HCT116 (cell line): ENCODE data around the gene UBE2L3. TPM values are rescaled to one million over a fixed set of nuclear protein-coding genes. Genes with fewer than 3 reads are reported as not detected.

ENCODE experiments used
- ATAC-seq: fragments of 200-7000 bp; cut with Tn5 transposase; 2 replicates; pipeline ENCODE4 v1.9.1; 2020; ENCODE audit warnings: mild to moderate bottlenecking, moderate library complexity
- BruUV-seq: library from RNA; stranded (reverse); fragments of 400-500 nt; replicated peaks from 2 replicates; lab custom pipeline; 2021; lab: Mats Ljungman, UMichigan
- CTCF ChIA-PET: fragments of 300-600 bp; sonication (Branson Sonifier 250); formaldehyde crosslinking; loops from one replicate; lab custom pipeline; 2021; ENCODE audit warnings: antibody characterized with exemption; lab: Charles Lee
- POLR2A ChIA-PET: fragments of 300-600, 350-600 bp; sonication (Branson Sonifier 250); formaldehyde crosslinking; loops from one replicate; lab custom pipeline; 2021; ENCODE audit warnings: antibody characterized with exemption; lab: Charles Lee
- RAD21 ChIA-PET, 2 experiments: fragments of 300-600 bp; sonication (Branson Sonifier 250); formaldehyde crosslinking; loops; one replicate each; lab custom pipeline; 2023; ENCODE audit warnings: low total read pairs in 2 of 2; ENCODE audit not compliant: uncharacterized antibody in 2 of 2, unreplicated experiment in 2 of 2, low non-redundant PET in 1 of 2; lab: Charles Lee
- DNase-seq: peaks from one replicate; pipeline ENCODE4 v3.0.0-alpha.2; 2010; ENCODE audit warnings: low read depth, low spot score
- H2AFZ ChIP-seq: fragments of 200-600 bp; shearing (Covaris generic), sonication (generic); 2 replicates; pipeline ENCODE4 v1.6.1; 2017; ENCODE audit warnings: low read depth, mixed run types, mixed read lengths, antibody characterized with exemption, low read length; ENCODE audit not compliant: poor library complexity, severe bottlenecking
- H3K27ac ChIP-seq: 2 replicates; pipeline ENCODE4 v1.5.1; 2012; ENCODE audit warnings: low read depth, low read length
- H3K27me3 ChIP-seq: fragments of 200-600 bp; sonication (generic); 2 replicates; pipeline ENCODE4 v1.6.1; 2016; ENCODE audit warnings: mixed run types, low read length, mixed read lengths; ENCODE audit not compliant: insufficient read depth
- H3K36me3 ChIP-seq, 2 experiments: fragments of 200-500 bp in 1 of 2; fragments of 200-600 bp in 1 of 2; sonication (Bioruptor generic) in 1 of 2; sonication (generic) in 1 of 2; 2 replicates each; pipeline versions ENCODE4 v1.5.1 to v1.6.1; 2014 to 2016; ENCODE audit warnings: low read length in 2 of 2, inconsistent platforms in 1 of 2, mixed read lengths in 1 of 2, mixed run types in 1 of 2; ENCODE audit not compliant: insufficient read depth in 2 of 2, control insufficient read depth in 1 of 2
- H3K4me1 ChIP-seq, 2 experiments: fragments of 200-600 bp in 1 of 2; sonication (generic) in 1 of 2; 2 replicates each; pipeline versions ENCODE4 v1.5.1 to v1.6.1; 2012 to 2017; ENCODE audit warnings: low read length in 2 of 2, inconsistent platforms in 1 of 2, mild to moderate bottlenecking in 1 of 2, mixed read lengths in 1 of 2, mixed run types in 1 of 2, moderate library complexity in 1 of 2; ENCODE audit not compliant: insufficient read depth in 2 of 2, control insufficient read depth in 1 of 2
- H3K4me2 ChIP-seq: fragments of 200-600 bp; sonication (generic); 2 replicates; pipeline ENCODE4 v1.6.1; 2017; ENCODE audit warnings: mixed run types, low read length, mixed read lengths
- H3K4me3 ChIP-seq, 2 experiments: fragments of 200-600 bp in 1 of 2; sonication (generic) in 1 of 2; replicated peaks in 1 of 2; 2 replicates each; pipeline ENCODE4 v1.5.1; 2011 to 2016; ENCODE audit warnings: low read length in 2 of 2, control low read depth in 1 of 2, low read depth in 1 of 2, mild to moderate bottlenecking in 1 of 2, mixed read lengths in 1 of 2, mixed run types in 1 of 2
- H3K79me2 ChIP-seq: fragments of 200-600 bp; sonication (generic); 2 replicates; pipeline ENCODE4 v1.6.1; 2017; ENCODE audit warnings: mild to moderate bottlenecking, mixed run types, low read length, moderate library complexity, mixed read lengths; ENCODE audit not compliant: insufficient read depth
- H3K9ac ChIP-seq: fragments of 200-600 bp; sonication (generic); 2 replicates; pipeline ENCODE4 v1.6.1; 2016; ENCODE audit warnings: low read length, mixed read lengths
- H3K9me2 ChIP-seq: fragments of 200-600 bp; sonication (generic), shearing (Covaris generic); 2 replicates; pipeline ENCODE4 v1.6.1; 2017; ENCODE audit warnings: mixed run types, mild to moderate bottlenecking, moderate library complexity; ENCODE audit not compliant: insufficient read depth
- H3K9me3 ChIP-seq, 2 experiments: fragments of 200-500 bp in 1 of 2; fragments of 200-600 bp in 1 of 2; sonication (Bioruptor generic) in 1 of 2; sonication (generic) in 1 of 2; 2 replicates each; pipeline ENCODE4 v1.6.1; 2014 to 2017; ENCODE audit warnings: low read length in 2 of 2, mixed read lengths in 2 of 2, inconsistent platforms in 1 of 2, low read depth in 1 of 2, mild to moderate bottlenecking in 1 of 2, mixed run types in 1 of 2, moderate library complexity in 1 of 2; ENCODE audit not compliant: control insufficient read depth in 1 of 2, insufficient read depth in 1 of 2
- H4K20me1 ChIP-seq: fragments of 200-600 bp; sonication (generic), shearing (Covaris generic); 2 replicates; pipeline ENCODE4 v1.6.1; 2017; ENCODE audit warnings: mixed run types, mild to moderate bottlenecking, moderate library complexity; ENCODE audit not compliant: insufficient read depth
- CEBPB ChIP-seq: IDR thresholded peaks from 2 replicates; pipeline ENCODE4 v1.6.1; 2012; ENCODE audit warnings: low read depth
- EGR1 ChIP-seq: IDR thresholded peaks from 2 replicates; pipeline ENCODE4 v1.6.1; 2012; ENCODE audit warnings: low read depth
- EZH2 ChIP-seq: fragments of 200-600 bp; sonication (generic); IDR thresholded peaks from 2 replicates; pipeline ENCODE4 v1.6.1; 2017; ENCODE audit warnings: antibody characterized with exemption, mixed run types
- EZH2phosphoT487 ChIP-seq: fragments of 200-600 bp; IDR thresholded peaks from 2 replicates; pipeline ENCODE4 v1.6.1; 2018; ENCODE audit warnings: antibody characterized with exemption, borderline replicate concordance
- FOSL1 ChIP-seq: IDR thresholded peaks from 2 replicates; pipeline ENCODE4 v1.6.1; 2012; ENCODE audit warnings: low read depth
- JUND ChIP-seq: IDR thresholded peaks from 2 replicates; pipeline ENCODE4 v1.6.1; 2012
- POLR2A ChIP-seq: IDR thresholded peaks from 2 replicates; pipeline ENCODE4 v1.7.0; 2011; ENCODE audit warnings: borderline replicate concordance; ENCODE audit not compliant: insufficient read depth, insufficient read length; ENCODE audit errors: extremely low read depth
- REST ChIP-seq: IDR thresholded peaks from 2 replicates; pipeline ENCODE4 v1.6.1; 2012; ENCODE audit warnings: low read depth
- SIN3A ChIP-seq: IDR thresholded peaks from 2 replicates; pipeline ENCODE4 v1.6.1; 2012; ENCODE audit warnings: low read depth
- YY1 ChIP-seq: IDR thresholded peaks from 2 replicates; pipeline ENCODE4 v1.6.1; 2011; ENCODE audit warnings: low read length, low read depth, moderate library complexity, mild to moderate bottlenecking; ENCODE audit not compliant: insufficient replicate concordance; ENCODE audit errors: extremely low read depth
- intact Hi-C: fragments of 100-400 bp; cut with micrococcal nuclease; formaldehyde crosslinking; loops from 2 replicates; pipeline ENCODE4 v1.10.0; 2022
- total RNA-seq: library from RNA; stranded (reverse); gene quantifications from one replicate; pipeline ENCODE4 v1.2.1, GENCODE V29; 2021; ENCODE audit not compliant: unreplicated experiment

UBE2L3 gene
- total RNA-seq, 1 experiment from 2014 or later = 55.6 TPM

- Histone ChIP-seq H4K20me1 (no peaks in the 10 kb centered on the region), H3K9me3 (no peaks in the 10 kb centered on the region), H3K27ac (no peak overlapping the region), H2AFZ (no peak overlapping the region), H3K27me3 (no peaks in the 10 kb centered on the region), H3K79me2 (peaks cover 8% of the 10 kb centered on the region; the same call in 1 of the 2 replicates), H3K4me2 (no peak overlapping the region), H3K9ac (no peak overlapping the region), H3K36me3 (no peaks in the 10 kb centered on the region), H3K4me1 (peaks cover 8 to 27% of the 10 kb centered on the region in 2 experiments; a peak in 3 of 4 replicates), H3K4me3 (no peak overlapping the region), H3K9me2 (no peaks in the 10 kb centered on the region)
- CTCF ChIA-PET = no interaction called here
- RAD21 ChIA-PET = no interaction called here
- BruUV-seq = no TSS peak
- ATAC-seq (no peak), DNase-seq (no peak)
- POLR2A ChIA-PET = no interaction called here
- TF ChIP-seq EGR1 (no peak), REST (no peak), CEBPB (no peak), POLR2A (no peak), FOSL1 (no peak), JUND (no peak), YY1 (no peak), SIN3A (no peak), EZH2 (no peak), EZH2phosphoT487 (no peak)
- intact Hi-C loops = no loop called here
These were observed 94.5 kb downstream of the UBE2L3 start for GRCh38 chr22:21661991-21662390.
